Mucosa of descending colon (tissue), 3 donors: ENCODE data around the gene PCP4L1. TPM values are rescaled to one million over a fixed set of nuclear protein-coding genes. Genes with fewer than 3 reads are reported as not detected.
A peak's percentile ranks its signal among the peaks of the same experiment; 100 is the strongest.

Experiments used
- ATAC-seq: fragments of 200-7000 bp; cut with Tn5 transposase; one replicate; pipeline ENCODE4 v1.9.1; 2020; ENCODE audit warnings: mild to moderate bottlenecking, moderate library complexity
- DNase-seq, 3 donors: peaks; one replicate each; pipeline ENCODE4 v3.0.0-alpha.2; 2020
- H3K36me3 ChIP-seq: fragments of 200-600 bp; one replicate; pipeline ENCODE4 v1.8.0; 2021; ENCODE audit warnings: low read depth, mild to moderate bottlenecking
- H3K4me1 ChIP-seq: fragments of 200-600 bp; one replicate; pipeline ENCODE4 v1.8.0; 2021; ENCODE audit warnings: low read depth, mild to moderate bottlenecking
- H3K4me3 ChIP-seq: fragments of 200-600 bp; one replicate; pipeline ENCODE4 v1.8.0; 2021; ENCODE audit warnings: mild to moderate bottlenecking
- H3K9me3 ChIP-seq: fragments of 200-600 bp; one replicate; pipeline ENCODE4 v1.8.0; 2021; ENCODE audit warnings: mild to moderate bottlenecking
- CTCF ChIP-seq: fragments of 200-600 bp; IDR thresholded peaks from one replicate; pipeline ENCODE4 v1.8.0; 2022; ENCODE audit warnings: antibody characterized with exemption, mild to moderate bottlenecking
- intact Hi-C, 2 donors: fragments of 100-400 bp; cut with DNase I in 1 of 2; cut with micrococcal nuclease in 1 of 2; formaldehyde crosslinking; loops; one replicate each; pipeline versions ENCODE4 v1.11.0 to v1.11.1; 2022; cut with DNase I, micrococcal nuclease
- total RNA-seq, 3 donors: library from RNA; stranded (reverse); fragmentation: NEBNext Ultra II Directional in 2 of 3; extraction: Animal tissue kit (Norgen Biotek cat#: 25700) in 2 of 3; gene quantifications; one replicate each; pipeline versions ENCODE4 v1.2.1 to v1.2.4, GENCODE V29; 2021 to 2023
- donor health status: DM: no; HTN: no; CAD: no; lungs with moderate emphysema.
- donor health status: DM: no; HTN: no; CAD: no.
- donor health status: DM: no; HTN: yes; CAD: no.

Gene PCP4L1
- total RNA-seq, 3 donors from 2014 or later: 0.41 to 12.2 (median 1.6) TPM

GRCh38 chr1:161285521-161285920 lies 27.0 kb downstream of the PCP4L1 start:
- H3K9me3 ChIP-seq: no peaks in the 10 kb centered on the region
- H3K36me3 ChIP-seq: no peaks in the 10 kb centered on the region
- TF ChIP-seq CTCF: no peak
- DNase-seq: no peak
- no peaks in the 10 kb centered on the region for H3K4me1 ChIP-seq
- H3K4me3 ChIP-seq: no peak overlapping the region
- no peak for ATAC-seq
- intact Hi-C loops: no loop called here

DNA sequence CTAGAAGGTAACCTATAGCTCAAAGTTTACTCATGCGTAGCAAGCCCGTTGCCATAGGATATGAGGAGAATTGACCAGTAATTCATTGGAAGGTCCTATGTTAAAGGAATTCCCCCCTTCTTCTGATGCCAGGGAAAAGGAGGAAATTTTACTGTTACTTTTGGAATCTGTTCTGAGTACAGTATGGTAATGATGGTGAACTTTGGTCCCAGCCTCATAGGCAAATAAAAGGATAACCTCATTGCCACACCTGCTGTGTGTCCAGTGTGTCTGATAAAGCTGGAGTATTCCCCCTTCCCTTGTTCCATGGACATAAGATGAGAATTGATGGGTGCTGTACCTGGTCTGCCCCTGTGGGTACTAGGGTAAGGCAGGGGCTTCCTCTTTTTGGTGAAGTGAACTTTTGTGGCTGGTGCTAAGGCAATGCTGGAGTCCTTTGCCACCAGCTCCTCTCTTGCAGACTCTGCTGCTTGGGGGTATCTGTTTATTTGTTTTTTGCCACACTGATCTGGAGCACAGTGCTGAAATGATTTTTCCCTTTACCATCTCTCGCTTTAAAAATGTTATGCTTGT lies 29.0 kb downstream of the PCP4L1 start:
- ATAC-seq (peak; percentile 85), DNase-seq (peak in 1 of 3 donors; percentile 14)
- TF ChIP-seq CTCF: no peak
- no peaks in the 10 kb centered on the region for H3K36me3 ChIP-seq
- intact Hi-C loops: no loop called here
- no peak overlapping the region for H3K4me3 ChIP-seq
- no peaks in the 10 kb centered on the region for H3K9me3 ChIP-seq
- no peaks in the 10 kb centered on the region for H3K4me1 ChIP-seq

DNA sequence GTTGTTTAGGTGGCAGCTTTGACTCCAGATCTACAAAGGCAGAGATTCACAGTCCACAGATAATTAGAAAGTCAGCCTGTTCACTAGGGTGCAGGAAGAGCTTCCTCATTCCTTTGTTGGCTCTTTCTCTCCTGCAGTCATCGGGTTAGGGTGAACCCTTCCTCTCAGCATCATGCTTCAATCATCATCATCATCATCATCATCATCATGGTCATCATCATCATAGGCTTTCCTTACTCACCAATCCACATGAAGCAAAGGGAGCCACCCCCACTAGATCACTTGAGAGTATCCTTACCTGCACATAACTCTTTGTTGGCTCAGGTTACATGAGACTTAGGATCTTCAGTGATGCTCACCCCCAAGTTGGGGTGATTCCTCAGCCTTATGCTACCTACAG lies 32.2 kb downstream of the PCP4L1 start:
- no peak for TF ChIP-seq CTCF
- no peak overlapping the region for H3K4me3 ChIP-seq
- ATAC-seq (no peak), DNase-seq (no peak)
- intact Hi-C loops: loop anchor here in 1 of 2 donors (5.0 kb wide), 1 partner anchor 63 kb away; the partner anchor contains the start of gene TOMM40L
- no peaks in the 10 kb centered on the region for H3K4me1 ChIP-seq
- H3K36me3 ChIP-seq: no peaks in the 10 kb centered on the region
- no peaks in the 10 kb centered on the region for H3K9me3 ChIP-seq

- H3K9me3 ChIP-seq: no peaks in the 10 kb centered on the region
These were observed 38.9 kb downstream of the PCP4L1 start for GRCh38 chr1:161297415-161297814.

DNA sequence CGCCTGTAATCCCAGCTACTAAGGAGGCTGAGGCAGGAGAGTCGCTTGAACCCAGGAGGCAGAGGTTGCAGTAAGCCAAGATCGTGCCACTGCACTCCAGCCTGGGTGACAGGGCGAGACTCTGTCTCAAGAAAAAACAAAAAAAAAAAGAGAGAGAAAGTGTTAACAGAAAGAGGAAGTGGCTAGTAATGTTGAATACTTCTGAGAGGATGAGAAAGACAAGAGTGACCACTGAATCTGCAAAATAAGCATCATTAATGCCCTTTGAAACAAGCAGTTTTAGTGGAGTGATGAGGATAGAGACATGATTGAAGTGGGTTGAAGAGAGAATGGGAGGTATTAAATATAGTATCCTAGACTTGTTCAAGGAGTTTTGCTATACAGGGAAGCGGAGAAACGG lies 39.6 kb downstream of the PCP4L1 start:
- no peak for ATAC-seq
- Histone ChIP-seq H3K4me3 (no peak overlapping the region), H3K4me1 (no peaks in the 10 kb centered on the region), H3K36me3 (no peaks in the 10 kb centered on the region), H3K9me3 (no peaks in the 10 kb centered on the region)
- no peak for DNase-seq
- intact Hi-C loops: no loop called here
- no peak for TF ChIP-seq CTCF

More at GRCh38 chr1:161297415-161297814, 38.9 kb downstream of the PCP4L1 start:
- H3K4me3 ChIP-seq: no peak overlapping the region
- ATAC-seq (no peak), DNase-seq (no peak)
- H3K36me3 ChIP-seq: no peaks in the 10 kb centered on the region
- TF ChIP-seq CTCF: no peak
- intact Hi-C loops: no loop called here
- no peaks in the 10 kb centered on the region for H3K4me1 ChIP-seq

DNA sequence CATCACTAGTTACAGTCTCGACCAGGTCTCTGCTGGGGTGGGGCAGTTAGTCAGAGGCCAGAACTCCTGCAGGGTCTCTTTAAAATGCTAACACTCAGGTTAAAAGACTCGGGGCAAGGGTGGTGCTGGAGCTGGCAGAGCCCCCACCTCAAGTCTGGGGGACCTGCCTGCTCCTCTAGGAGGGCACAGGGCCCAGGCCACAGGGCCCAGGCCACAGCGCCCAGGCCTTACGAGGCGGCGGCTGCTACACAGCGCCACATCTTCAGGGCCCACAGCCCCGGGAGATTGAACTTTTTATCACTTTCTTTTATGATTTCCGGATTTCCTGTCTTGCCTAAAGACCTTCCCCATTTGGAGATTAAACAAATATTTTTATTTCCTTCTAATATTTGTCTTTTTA lies 40.8 kb downstream of the PCP4L1 start:
- no peaks in the 10 kb centered on the region for H3K4me1 ChIP-seq
- no peak for TF ChIP-seq CTCF
- no peaks in the 10 kb centered on the region for H3K36me3 ChIP-seq
- DNase-seq (no peak), ATAC-seq (no peak)
- no peak overlapping the region for H3K4me3 ChIP-seq
- intact Hi-C loops: no loop called here
- no peaks in the 10 kb centered on the region for H3K9me3 ChIP-seq
